Stimulated activated CD4-positive, alpha-beta T cell treated with anti-CD3 and anti-CD28 coated beads, Interleukin-2, amount 100 ng/mL, for 24 hours (primary cell): ENCODE measurements around the gene PGBD5.

Experiments used
- DNase-seq, 2 donors: peaks; one replicate each; pipeline ENCODE4 v3.0.0-alpha.2; 2020

The PGBD5 gene

DNA sequence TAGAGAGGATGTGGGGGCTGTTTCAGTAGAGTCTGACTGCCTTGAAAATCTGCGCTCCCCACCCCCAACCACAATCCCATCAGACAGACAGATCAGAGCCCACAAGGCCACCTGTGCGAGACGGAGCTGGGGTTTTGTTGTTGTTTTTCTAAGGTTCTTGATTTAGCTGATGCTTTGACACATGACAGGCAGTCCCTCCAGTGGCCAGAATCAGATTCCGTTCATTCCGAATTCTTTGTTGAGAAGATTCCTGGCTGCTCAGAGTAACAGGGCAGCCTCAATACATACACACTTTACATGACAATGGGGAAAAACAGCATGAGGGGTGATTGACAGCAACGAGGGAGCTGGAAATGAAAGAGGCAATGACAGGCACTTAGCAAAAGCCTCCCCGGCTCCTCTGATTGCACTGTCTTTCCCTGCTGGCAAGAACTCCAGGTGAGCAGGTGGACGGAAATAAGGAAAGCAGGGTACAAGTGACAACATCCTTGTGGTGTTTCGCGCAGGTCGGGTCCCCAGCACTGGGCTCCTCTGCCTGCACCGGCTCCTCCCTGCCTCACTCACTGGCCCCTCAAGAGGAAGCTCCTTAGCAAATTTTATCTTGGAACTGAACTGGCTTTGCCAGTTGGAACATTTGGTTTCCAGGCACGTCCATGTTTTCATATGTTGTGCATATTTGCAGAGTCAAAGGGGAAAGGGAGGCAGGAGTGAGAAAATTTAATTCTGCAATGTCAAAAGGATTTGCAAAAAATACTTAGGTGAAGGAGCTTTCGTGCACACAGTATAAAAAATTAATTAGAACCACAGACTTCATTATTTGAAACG, 148.7 kb downstream of the PGBD5 start:
- DNase-seq = no peak

DNA sequence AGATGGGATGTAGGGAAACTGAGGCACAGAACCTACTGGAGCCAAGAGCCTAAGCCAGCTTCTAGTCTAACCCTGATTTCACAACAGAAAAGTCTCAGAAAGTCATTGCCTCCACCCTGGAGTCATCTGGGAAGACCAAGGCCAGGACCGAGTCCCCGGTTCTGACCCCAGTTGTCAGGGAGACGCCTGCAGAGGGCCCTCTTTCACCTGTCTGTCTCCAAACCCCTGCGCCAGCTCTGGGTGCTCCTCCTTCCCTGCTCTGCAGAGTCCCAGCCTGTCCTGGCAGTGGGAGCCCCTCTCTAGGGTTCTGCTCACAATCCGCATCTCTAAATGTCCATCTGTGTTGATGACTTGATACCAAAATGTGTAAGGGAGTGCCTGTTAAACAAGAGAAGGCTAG, 149.7 kb downstream of the PGBD5 start:
- no peak for DNase-seq

DNA sequence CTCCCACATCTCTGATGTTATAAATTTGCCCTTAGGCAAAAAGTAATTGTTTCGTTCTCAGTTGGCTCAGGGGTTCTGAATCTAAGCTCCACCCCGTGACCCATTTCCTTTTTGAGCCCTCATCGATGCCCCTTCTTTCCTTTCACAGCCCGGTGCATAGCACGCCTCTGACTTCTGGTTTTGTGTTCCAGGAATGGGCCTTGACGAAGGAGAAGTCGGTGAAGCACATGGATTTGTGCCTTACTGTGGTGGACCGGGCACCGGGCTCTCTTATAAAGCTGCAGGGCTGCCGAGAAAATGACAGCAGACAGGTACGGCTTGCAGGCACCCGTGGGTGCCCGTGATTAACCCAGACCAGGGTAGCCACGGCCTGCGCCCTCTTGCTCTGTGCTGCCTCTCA, 151.9 kb downstream of the PGBD5 start:
- DNase-seq = no peak

DNA sequence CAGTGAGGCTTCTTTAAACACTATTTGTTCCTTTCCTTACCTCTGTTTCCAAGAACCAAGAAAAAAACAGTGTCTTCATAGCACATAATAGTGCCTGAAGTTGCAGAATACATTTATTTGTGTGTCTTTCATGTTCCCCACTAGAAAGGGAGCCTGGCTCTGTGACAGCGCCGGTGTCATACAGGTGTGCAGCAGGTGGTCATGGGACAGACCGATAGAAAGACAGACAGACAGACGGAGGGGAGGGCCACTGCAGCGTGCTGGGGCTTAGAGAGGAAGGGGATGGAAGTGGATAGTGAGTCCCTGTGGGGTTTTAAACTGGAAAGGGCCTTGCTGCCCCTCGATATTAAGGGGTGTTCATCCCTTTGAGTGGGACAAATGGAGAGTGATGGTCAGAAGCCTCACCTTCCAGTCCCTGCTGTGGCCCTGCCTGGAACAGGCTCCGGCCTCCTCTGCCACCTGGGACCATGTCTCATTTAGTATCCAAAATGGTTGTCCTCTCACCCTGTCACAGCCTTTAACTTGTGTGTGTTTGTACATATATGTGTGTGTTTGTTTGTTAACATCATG, 152.9 kb downstream of the PGBD5 start:
- DNase-seq = no peak

DNA sequence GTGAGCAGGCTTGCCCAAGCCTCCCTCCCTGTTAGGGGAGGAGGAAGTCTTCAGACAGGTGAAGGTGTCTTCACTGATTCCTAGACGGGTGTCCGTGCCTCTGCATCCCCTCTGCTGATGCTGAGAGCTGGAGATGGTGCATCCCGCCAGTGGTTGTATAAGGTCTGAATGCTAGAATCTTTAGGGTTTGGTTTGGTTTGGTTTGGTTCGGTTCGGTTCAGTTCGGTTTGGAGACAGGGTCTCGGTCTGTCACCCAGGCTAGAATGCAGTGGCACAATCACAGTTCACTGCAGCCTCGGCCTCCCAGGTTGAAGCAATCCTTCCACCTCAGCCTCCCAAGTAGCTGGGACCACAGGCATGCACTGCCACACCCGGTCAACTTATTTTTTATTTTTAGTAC, 153.6 kb downstream of the PGBD5 start:
- no peak for DNase-seq

DNA sequence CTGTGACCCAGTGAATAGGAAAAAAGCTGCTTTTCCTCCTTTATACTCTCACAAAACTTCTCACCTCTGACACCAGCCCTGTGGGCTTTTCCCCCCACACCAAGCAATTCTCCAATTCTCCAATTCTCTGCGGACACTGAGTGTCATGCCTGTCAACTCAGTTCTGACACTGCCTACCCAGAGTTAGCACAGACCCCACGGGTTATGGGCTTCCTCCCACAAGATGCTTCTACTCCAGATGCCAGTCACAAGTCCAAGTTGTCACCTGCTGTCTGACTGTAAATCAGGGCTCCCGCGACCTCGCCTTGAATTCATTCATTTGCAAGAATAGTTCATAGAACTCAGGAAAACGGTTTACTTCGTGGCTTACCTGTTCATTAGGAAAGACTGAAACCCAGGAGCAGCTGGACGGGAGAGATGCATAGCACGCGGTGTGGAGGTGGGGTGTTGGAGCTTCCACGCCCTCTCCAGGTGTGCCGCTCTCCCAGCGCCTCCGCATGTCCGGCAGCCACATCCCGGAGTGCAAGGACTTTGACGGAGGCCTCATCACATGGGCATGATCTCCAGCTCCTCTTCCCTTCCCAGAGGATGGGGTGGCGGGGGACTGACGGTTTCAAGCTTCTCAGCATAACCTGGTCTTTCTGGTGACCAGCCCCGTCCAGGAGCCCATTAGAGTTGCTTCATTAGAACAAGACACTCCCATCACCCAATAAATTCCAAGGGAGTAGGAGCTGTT, 154.7 kb downstream of the PGBD5 start:
- no peak for DNase-seq

DNA sequence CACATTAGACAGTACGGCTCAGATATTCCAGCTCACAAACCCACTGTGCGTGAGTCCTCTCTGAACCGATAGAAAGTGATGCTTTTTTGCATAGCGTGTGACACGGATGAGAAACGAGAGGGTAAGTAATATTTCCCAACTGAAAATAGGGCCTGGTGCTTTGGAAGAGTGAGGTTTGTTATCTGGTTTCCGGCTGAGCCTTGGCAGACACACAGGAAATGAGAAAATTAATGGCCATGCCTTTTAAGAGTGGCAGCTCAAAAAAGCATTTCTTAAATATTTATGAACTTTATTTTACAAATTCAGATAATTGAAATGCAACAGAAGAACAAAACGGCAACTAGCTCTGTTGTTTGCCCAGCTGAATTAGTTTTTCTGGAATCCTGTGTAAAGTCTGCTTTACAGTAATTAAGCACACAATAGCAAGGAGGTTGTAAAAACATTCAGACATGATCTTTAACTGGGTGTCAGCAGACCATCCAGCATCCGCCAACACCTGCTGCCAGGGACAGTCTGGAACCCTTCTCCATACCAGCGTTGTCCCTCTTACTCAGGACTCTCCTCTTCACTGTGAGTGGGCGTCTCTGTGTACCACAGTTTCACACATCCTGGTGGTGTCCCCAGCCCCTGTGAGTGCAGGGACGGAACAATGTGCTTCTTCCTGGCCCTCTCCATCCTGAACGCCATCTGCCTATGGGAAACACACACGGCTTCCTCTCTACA, 155.4 kb downstream of the PGBD5 start:
- peak; percentile 38 to 39 for DNase-seq

DNA sequence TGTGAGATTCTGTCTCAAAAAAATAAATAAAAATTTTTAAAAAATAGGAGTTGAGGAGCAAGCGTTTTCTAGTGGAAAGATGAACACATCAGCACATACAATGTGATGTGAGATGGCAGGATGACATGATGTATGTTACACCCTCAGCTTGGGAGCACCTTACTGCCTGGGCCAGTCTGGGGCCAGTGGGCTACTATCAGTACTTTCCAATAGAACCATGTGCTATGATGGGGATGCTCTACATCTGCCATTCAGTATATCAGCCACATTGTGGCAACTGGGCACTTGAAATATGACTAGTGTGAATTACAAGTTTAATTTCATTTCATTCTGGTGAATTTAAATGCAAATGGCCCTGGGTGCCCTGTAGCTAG, 156.0 kb downstream of the PGBD5 start:
- no peak for DNase-seq

DNA sequence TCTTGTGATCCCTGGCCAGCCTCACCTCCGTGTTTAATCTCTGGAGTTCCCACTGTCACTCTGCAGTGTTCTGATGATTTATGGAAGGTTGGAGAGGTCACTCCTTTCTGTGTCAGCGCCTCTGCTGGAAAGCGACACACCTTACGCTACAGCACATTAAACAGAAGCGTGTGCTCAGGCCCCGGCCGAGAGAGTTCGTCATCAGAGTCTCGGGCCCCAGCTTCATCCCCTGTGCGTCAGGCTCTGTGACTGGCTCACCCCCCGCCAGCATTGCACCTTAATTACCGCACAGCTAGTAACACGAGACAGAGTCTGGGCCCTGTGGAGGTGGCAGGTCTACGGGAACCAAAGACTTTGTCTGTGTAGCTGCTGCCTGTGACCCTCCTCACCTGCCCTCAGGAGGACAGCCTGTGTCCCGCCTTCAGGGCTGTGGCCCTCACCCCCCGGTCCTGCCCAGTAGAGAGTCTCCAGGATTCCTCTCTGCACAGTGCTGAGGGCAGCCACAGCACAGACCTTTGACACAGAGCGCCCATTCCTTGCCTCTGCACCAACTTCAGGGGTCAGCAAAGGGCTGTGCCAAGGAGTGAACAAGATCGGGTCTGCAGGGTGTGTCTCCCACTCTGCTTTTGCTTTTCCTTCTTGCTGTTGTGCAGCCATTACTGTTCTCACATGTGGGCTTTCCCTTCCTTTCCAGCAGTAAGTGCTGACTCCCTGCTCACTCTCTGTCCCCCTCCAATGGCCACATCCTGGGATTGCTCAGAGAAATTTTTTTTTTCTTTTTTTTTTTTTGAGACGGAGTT, 157.6 kb downstream of the PGBD5 start:
- DNase-seq = no peak

DNA sequence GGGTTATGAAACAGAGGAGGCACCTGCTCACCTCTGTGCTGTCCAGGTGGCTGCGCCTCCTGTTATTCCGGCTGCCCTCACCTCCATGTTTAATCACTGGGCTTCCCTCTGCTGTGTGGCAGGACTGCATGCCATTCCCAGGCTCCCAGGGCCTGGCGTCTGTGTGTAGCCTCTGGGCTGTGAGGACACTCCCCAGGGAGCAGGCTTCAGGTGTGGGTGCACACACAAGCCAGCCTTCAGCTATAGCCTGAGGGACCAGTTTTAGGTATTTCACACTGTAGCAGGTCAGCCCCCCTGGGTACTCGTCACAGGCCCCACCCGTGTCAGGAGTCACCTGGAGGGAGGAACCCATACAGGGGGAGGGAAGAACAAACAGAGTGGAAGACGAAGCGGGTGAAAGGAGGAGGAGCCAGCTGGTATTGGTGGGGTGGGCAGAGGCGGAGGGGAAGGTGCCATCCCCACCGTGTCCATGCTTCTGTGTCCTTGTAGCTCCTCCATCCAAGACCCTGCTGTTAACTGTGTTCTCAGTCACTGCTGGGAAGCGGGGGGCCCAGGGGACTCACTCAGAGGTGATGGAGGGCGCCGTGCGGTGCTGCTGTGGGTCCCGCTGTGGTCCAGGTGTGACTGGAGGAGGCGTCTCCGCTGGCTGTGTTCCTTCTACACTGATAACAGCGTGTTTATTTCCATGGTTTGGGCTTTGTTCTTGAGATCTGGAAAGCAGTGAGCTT, 158.6 kb downstream of the PGBD5 start:
- DNase-seq = no peak

DNA sequence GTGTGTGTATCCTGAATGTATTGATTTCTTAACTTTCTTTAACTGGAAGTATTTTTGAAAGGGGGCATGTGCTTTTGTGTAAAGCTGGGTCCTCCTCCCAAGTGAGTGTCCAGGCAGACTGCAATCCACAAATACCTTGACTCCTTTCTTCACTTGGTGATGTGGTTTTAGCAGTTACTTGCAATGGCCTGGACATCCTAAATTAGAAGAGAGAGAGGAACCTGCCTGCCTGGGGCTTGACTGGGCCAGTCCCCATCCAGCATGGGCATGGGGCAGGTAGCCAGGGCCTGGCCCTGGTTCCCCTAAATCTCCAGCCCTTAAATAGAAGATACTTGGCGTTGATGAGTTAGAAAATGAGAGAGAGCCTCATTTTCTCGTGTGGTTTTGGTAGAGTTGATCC, 159.7 kb downstream of the PGBD5 start:
- DNase-seq = no peak

DNA sequence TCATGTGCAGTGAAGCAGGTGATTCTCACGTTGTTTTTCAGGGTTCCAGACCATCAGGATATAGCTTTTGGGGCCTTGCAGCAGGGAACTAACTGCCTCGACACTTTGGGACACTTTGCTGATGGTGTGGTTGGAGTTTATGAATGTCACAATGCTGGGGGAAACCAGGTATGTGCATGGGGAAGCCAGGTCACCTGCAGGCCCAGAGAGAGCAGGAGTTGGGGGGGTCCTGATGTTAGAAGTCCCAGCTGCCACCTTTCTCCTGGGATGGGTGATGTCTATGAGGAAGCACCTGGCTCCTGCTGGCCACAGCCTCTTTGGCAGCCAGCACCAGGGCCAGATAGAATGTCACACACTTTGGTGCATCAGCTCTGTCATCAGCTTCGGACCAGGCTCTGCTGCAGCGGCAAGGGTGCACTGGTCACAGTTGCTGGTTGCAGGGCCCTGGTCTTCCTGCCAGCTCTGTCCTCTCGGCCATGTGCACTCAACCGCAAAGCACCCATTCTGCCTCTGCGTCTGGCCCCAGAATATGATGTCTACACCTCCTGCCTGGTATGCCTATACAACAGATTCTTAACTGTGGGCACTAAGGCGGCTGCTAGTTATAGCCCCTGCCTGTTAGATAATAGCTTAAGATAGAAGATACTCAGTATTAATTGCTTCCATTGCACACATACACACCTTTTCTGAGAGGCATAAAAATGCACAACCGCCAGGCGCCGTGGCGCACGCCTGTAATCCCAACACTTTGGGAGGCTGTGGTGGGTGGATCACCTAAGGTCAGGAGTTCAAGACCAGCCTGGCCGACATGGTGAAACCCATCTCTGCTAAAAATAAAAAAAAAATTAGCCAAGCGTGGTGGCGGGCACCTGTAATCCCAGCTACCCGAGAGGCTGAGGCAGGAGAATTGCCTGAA, 160.7 kb downstream of the PGBD5 start:
- no peak for DNase-seq
